Left ventricle myocardium inferior (tissue), 1 donor: ENCODE results near the gene SSBP3. TPM values are rescaled to one million over a fixed set of nuclear protein-coding genes. Genes with fewer than 3 reads are reported as not detected.
A peak's percentile ranks its signal among the peaks of the same experiment; 100 is the strongest.

Experiments used
- DNase-seq: peaks from one replicate; pipeline ENCODE4 v3.0.0-alpha.2; 2020
- H3K27ac ChIP-seq: fragments of 200-600 bp; replicated peaks from 2 replicates; pipeline ENCODE4 v1.8.0; 2021
- H3K27me3 ChIP-seq: fragments of 200-600 bp; 2 replicates; pipeline ENCODE4 v1.8.0; 2021; ENCODE audit warnings: low read depth
- H3K36me3 ChIP-seq: fragments of 200-600 bp; 2 replicates; pipeline ENCODE4 v1.8.0; 2021
- H3K4me1 ChIP-seq: fragments of 200-600 bp; 2 replicates; pipeline ENCODE4 v1.8.0; 2021
- H3K4me3 ChIP-seq: fragments of 200-600 bp; 2 replicates; pipeline ENCODE4 v1.8.0; 2021; ENCODE audit warnings: mild to moderate bottlenecking, moderate library complexity
- H3K9me3 ChIP-seq: fragments of 200-600 bp; replicated peaks from 2 replicates; pipeline ENCODE4 v1.8.0; 2021
- CTCF ChIP-seq: fragments of 200-600 bp; IDR thresholded peaks from 2 replicates; pipeline ENCODE4 v1.8.0; 2021; ENCODE audit warnings: antibody characterized with exemption, mild to moderate bottlenecking, borderline replicate concordance
- intact Hi-C: fragments of 100-400 bp; cut with micrococcal nuclease; formaldehyde crosslinking; loops from one replicate; pipeline ENCODE4 v1.11.0; 2022
- total RNA-seq: library from RNA; stranded (reverse); fragmentation: NEBNext Ultra II Directional; extraction: Animal tissue kit (Norgen Biotek cat#: 25700); gene quantifications from one replicate; pipeline ENCODE4 v1.2.1, GENCODE V29; 2021
- donor health status: DM: no; HTN: yes; CAD: no; lungs with severe emphysema.

SSBP3 gene
- total RNA-seq, 1 donor from 2014 or later, result 57.7 TPM

- no peaks in the 10 kb centered on the region for H3K27me3 ChIP-seq
- intact Hi-C loops, result loop anchor here (2.0 to 10.0 kb wide), 2 partner anchors 77 to 105 kb away; no protein-coding TSS in a partner anchor
- no peak overlapping the region for H3K4me3 ChIP-seq
- peak overlapping the region; percentile 93 for H3K27ac ChIP-seq
- H3K9me3 ChIP-seq, result no peaks in the 10 kb centered on the region
- no peaks in the 10 kb centered on the region for H3K36me3 ChIP-seq
- H3K4me1 ChIP-seq, result peaks cover 56% of the 10 kb centered on the region
- DNase-seq, result no peak
- no peak for TF ChIP-seq CTCF
These were observed 3.3 kb upstream of the SSBP3 start for GRCh38 chr1:54409156-54410142.

GRCh38 chr1:54408147-54409066 lies 2.2 kb upstream of the SSBP3 start:
- no peak for TF ChIP-seq CTCF
- DNase-seq, result no peak
- Histone ChIP-seq H3K36me3 (no peaks in the 10 kb centered on the region), H3K27ac (peak overlapping the region; percentile 93), H3K9me3 (no peaks in the 10 kb centered on the region), H3K4me3 (peak overlapping the region; percentile 95), H3K4me1 (peaks cover 61% of the 10 kb centered on the region), H3K27me3 (no peaks in the 10 kb centered on the region)
- intact Hi-C loops, result loop anchor here (2.0 to 10.0 kb wide), 2 partner anchors 78 to 104 kb away; no protein-coding TSS in a partner anchor

GRCh38 chr1:54407404-54408146 lies 1.4 kb upstream of the SSBP3 start:
- no peaks in the 10 kb centered on the region for H3K36me3 ChIP-seq
- peak overlapping the region; percentile 93 for H3K27ac ChIP-seq
- no peak for TF ChIP-seq CTCF
- H3K27me3 ChIP-seq, result no peaks in the 10 kb centered on the region
- H3K4me3 ChIP-seq, result peak overlapping the region; percentile 95
- no peaks in the 10 kb centered on the region for H3K9me3 ChIP-seq
- intact Hi-C loops, result loop anchor here (2.0 to 10.0 kb wide), 2 partner anchors 79 to 103 kb away; no protein-coding TSS in a partner anchor
- H3K4me1 ChIP-seq, result peaks cover 61% of the 10 kb centered on the region
- DNase-seq, result peak; percentile 39

- H3K4me3 ChIP-seq, result peak overlapping the region; percentile 95
- TF ChIP-seq CTCF, result no peak
- no peaks in the 10 kb centered on the region for H3K36me3 ChIP-seq
- H3K9me3 ChIP-seq, result no peaks in the 10 kb centered on the region
- H3K27ac ChIP-seq, result peak overlapping the region; percentile 93
- intact Hi-C loops, result loop anchor here (10.0 kb wide), 1 partner anchor 102 kb away; no protein-coding TSS in a partner anchor
- peaks cover 64% of the 10 kb centered on the region for H3K4me1 ChIP-seq
- H3K27me3 ChIP-seq, result no peaks in the 10 kb centered on the region
- no peak for DNase-seq
These were observed 885 bp upstream of the SSBP3 start for GRCh38 chr1:54407154-54407403.

GRCh38 chr1:54405898-54406293 lies 298 bp downstream of the SSBP3 start:
- Histone ChIP-seq H3K9me3 (no peaks in the 10 kb centered on the region), H3K4me3 (peak overlapping the region; percentile 95), H3K27ac (peak overlapping the region; percentile 93), H3K36me3 (peaks cover 7% of the 10 kb centered on the region), H3K27me3 (no peaks in the 10 kb centered on the region), H3K4me1 (peaks cover 76% of the 10 kb centered on the region)
- intact Hi-C loops, result loop anchor here (10.0 kb wide), 1 partner anchor 101 kb away; no protein-coding TSS in a partner anchor
- no peak for TF ChIP-seq CTCF
- no peak for DNase-seq
